D721Med (cell line): ENCODE data around the gene SLC16A1.

Experiments
- DNase-seq: peaks from one replicate; pipeline ENCODE4 v3.0.0; 2011; ENCODE audit warnings: low spot score; ENCODE audit not compliant: insufficient read length
- FAIRE-seq: peaks from 2 replicates; lab custom pipeline; 2011; peaks lifted over from hg19 to GRCh38; lab: Jason Lieb, UNC
- TF ChIP-seq, protein P1 (sequence below): IDR thresholded peaks from 2 replicates; pipeline ENCODE4 v1.5.1; 2012; ENCODE audit warnings: mild to moderate bottlenecking, control low read depth; ENCODE audit not compliant: insufficient read depth; ENCODE audit errors: missing control alignments

Gene SLC16A1

DNA sequence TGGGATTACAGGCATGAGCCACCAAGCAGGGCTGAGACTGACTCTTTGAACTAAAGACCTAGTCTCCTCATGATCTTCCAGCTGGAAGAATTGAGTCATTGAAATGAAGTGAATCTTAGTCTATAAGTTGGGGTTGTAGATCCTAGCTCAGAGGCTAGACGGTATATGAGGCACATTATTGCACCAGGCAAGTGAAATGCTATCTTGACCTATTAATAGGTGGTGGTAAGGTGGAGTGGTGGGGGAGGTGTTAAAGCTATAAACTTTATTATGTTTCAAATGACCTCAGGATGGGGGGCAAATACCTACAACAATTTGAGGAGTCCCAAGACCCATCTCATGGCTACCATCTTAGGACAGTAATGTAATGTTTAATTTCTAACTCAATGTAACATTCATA is 36.8 kb upstream of the SLC16A1 start:
- TF ChIP-seq, protein P1, sequence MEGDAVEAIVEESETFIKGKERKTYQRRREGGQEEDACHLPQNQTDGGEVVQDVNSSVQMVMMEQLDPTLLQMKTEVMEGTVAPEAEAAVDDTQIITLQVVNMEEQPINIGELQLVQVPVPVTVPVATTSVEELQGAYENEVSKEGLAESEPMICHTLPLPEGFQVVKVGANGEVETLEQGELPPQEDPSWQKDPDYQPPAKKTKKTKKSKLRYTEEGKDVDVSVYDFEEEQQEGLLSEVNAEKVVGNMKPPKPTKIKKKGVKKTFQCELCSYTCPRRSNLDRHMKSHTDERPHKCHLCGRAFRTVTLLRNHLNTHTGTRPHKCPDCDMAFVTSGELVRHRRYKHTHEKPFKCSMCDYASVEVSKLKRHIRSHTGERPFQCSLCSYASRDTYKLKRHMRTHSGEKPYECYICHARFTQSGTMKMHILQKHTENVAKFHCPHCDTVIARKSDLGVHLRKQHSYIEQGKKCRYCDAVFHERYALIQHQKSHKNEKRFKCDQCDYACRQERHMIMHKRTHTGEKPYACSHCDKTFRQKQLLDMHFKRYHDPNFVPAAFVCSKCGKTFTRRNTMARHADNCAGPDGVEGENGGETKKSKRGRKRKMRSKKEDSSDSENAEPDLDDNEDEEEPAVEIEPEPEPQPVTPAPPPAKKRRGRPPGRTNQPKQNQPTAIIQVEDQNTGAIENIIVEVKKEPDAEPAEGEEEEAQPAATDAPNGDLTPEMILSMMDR, result no peak
- DNase-seq (no peak), FAIRE-seq (no peak)

DNA sequence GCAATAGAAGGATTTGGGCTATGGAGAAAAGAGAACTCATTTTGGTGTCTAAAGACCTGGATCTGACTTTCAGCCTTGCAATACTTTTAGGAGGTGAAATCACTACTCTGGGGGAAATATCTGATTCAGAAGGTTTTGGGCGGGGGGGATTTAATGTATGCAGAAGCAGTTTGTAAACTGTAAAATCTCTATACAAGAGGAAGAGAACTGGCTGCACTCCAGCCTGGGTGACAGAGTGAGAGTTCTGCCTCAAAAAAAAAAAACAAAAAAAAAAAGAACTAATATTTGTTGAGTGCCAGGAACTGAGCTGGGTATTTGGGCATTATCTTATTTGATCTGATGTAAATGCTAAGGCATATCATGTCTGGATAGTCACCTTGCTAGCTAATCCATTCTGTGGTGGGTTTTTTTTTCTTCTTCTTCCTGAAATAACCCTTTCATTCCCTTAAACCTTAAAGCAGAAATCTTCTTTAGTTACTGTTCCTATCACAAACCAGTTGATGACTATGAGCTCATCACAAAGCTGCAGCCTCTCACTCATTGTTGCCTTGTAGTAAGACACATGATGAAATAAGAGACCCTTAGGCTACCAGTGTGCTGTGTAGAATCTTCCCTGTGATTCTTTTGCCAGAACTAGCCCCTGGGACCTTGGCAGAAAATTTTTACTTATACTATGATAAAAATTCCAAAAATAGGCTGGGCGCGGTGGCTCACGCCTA is 35.6 kb upstream of the SLC16A1 start:
- no peak for DNase-seq
- TF ChIP-seq, protein P1, result no peak

DNA sequence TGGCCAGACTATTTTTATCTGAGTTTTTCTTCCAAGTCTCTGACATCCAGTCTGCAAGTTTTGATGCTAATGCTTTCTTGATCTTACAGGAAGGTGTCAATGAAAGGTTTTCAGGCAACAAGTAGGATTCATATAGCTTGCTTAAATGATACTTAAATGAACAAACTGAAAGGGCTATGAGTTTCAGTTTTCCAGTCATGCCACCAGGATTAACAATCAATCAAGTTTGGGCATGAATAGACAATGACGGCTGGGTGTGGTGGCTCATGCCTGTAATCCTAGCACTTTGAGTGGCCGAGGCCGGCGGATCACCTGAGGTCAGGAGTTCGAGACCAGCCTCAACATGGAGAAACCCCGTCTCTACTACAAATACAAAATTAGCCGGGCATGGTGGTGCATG is 34.3 kb upstream of the SLC16A1 start:
- DNase-seq (no peak), FAIRE-seq (no peak)
- TF ChIP-seq, protein P1, result no peak

More for the DNA sequence above, 35.6 kb upstream of the SLC16A1 start:
- no peak for FAIRE-seq

DNA sequence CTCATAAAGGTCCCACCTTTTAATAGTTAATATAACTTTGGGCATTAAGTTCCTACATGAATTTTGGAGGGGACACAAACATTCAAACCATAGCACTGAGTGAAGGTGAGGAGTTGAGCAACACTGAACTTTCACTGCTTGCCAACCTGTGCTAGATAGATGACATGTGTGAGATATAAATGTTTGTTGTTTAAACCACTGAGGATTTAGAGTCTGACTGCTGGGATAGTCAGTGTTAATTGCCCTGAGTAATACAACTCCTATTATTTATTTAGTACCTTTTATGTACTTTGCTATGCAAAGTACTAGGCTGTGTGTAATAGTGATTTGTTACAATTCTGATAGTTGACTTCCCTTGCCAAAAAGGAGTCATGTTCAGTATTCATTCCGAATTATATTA is 32.4 kb upstream of the SLC16A1 start:
- no peak for FAIRE-seq
- TF ChIP-seq, protein P1, result no peak
- no peak for DNase-seq

DNA sequence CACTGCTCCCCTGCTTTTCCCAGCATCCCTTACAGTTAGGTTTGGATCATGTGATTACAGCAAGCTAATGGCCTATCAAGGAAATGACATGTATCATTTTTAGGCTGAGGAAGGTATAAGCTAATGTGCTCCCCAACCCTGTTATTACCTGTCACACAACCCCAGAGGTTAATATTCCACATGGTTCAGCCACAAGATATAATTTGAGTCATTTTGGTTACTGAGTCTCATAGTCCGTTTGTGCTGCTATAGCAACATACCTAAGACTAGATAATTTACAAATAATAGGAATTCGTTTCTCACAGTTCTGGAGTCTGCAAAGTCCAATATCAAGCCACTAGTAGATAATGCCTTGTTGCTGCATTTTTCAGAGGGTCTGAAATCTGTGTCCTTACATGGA is 29.1 kb upstream of the SLC16A1 start:
- no peak for DNase-seq
- TF ChIP-seq, protein P1, result no peak
- no peak for FAIRE-seq

DNA sequence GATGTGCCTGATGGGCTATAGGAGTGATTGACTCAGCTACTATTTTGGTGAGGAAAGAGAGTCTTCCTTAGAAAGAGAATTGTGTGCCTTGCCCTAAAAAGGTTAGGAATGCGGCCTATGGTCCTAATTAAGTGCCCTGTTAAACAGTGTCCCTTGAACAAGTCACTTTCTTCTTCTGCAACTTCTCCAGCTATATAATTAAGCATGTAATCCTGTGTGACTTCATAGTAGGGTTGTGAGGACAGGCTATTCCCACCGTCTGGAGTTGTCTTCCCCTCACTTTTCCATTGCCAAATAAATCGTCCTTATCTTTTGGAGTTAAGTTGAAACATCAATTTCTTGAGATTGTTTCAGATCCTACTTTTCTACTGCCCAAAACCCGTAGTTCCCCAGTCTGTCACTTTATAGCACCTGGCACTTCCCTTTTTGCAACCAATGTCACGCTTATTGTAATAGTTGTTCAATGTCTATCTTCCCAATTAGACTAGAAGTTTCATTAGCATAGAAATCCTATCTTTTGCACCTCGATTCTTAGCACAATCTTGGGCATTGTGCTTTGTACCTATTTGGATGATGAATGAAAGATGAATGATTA is 27.6 kb upstream of the SLC16A1 start:
- DNase-seq, result no peak
- no peak for FAIRE-seq
- TF ChIP-seq, protein P1, result no peak
